Measurements from ENCODE around the gene EME1. TPM values are rescaled to one million over a fixed set of nuclear protein-coding genes. Genes with fewer than 3 reads are reported as not detected.
A peak's percentile ranks its signal among the peaks of the same experiment; 100 is the strongest.

The EME1 gene
- total and polyA plus RNA-seq, 2 of the 13 experiments (the other 11 are each of a cell fraction or from before 2014, with no cell fraction given): 20.7 to 24.6 TPM

DNA sequence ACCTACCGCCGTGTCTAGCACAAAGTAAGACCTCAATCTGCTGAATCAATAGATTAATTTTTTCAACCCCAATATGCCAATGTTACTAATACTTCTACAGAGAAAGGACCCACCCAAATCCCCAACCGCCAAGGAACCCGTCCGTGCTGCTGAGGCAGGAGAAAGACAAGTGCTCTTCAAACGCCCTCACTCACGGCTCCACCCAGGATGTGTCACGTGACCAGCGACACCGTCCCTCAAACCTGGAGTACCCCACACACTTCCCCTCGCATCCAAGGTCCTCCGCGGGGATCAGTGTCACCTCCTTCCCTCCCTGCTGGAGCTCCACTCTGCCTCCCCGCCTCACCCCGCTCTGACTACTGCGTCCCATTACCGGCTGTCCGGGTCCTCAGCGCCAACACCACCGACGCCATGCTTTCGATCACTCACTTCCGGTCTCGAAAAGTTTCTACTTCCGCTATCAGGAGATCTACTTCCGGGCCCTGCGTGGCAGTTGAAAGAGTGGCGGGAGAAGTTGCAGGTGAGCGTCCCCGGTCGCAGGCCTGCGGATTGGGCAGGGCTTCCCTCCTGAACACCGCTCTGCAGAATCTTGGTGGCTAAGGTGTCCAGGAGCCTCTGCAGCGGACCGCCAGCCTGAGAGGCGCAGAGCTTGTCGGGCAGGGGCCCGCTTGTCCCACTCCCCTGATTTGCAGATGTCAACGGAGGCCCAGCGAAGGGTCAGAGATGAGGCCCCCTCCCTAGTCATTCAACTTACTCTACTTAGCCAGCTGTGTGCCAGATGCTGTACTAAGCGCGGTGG is at the start of gene EME1, which contains the start of gene MRPL27 (continued):
- TF ChIP-seq ZXDC (CRISPR knock-in tag; IDR thresholded peaks at IDR 0.05): peak; percentile 94
- TF ChIP-seq, protein P1, sequence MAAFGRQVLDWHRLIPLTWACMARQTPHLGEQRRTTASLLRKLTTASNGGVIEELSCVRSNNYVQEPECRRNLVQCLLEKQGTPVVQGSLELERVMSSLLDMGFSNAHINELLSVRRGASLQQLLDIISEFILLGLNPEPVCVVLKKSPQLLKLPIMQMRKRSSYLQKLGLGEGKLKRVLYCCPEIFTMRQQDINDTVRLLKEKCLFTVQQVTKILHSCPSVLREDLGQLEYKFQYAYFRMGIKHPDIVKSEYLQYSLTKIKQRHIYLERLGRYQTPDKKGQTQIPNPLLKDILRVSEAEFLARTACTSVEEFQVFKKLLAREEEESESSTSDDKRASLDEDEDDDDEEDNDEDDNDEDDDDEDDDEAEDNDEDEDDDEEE (CRISPR knock-in tag; IDR thresholded peaks at IDR 0.05): peak; percentile 73
- TF ChIP-seq SNRNP70 (IDR thresholded peaks at IDR 0.05; ENCODE audit: low read depth, low read length): no peak
- no peak for TF ChIP-seq ZNF781 (CRISPR knock-in tag; IDR thresholded peaks at IDR 0.05; ENCODE audit: borderline replicate concordance, not compliant biosample characterization)
- no peak for TF ChIP-seq KAT2B (IDR thresholded peaks at IDR 0.05; ENCODE audit: borderline replicate concordance, low read depth, low read length)
- TF ChIP-seq KAT7 (CRISPR knock-in tag; IDR thresholded peaks at IDR 0.05; ENCODE audit: borderline replicate concordance): peak; percentile 96
- TF ChIP-seq EHMT2 (IDR thresholded peaks at IDR 0.05; ENCODE audit: borderline replicate concordance, low read depth, low read length): peak; percentile 54; the same call in 1 of the 2 replicates
- TF ChIP-seq SRSF1 (optimal IDR thresholded peaks at IDR 0.05; ENCODE audit: low read depth, low read length): no peak
- no peak for TF ChIP-seq NR3C1 (CRISPR knock-in tag; IDR thresholded peaks at IDR 0.05)
- TF ChIP-seq, protein P2, sequence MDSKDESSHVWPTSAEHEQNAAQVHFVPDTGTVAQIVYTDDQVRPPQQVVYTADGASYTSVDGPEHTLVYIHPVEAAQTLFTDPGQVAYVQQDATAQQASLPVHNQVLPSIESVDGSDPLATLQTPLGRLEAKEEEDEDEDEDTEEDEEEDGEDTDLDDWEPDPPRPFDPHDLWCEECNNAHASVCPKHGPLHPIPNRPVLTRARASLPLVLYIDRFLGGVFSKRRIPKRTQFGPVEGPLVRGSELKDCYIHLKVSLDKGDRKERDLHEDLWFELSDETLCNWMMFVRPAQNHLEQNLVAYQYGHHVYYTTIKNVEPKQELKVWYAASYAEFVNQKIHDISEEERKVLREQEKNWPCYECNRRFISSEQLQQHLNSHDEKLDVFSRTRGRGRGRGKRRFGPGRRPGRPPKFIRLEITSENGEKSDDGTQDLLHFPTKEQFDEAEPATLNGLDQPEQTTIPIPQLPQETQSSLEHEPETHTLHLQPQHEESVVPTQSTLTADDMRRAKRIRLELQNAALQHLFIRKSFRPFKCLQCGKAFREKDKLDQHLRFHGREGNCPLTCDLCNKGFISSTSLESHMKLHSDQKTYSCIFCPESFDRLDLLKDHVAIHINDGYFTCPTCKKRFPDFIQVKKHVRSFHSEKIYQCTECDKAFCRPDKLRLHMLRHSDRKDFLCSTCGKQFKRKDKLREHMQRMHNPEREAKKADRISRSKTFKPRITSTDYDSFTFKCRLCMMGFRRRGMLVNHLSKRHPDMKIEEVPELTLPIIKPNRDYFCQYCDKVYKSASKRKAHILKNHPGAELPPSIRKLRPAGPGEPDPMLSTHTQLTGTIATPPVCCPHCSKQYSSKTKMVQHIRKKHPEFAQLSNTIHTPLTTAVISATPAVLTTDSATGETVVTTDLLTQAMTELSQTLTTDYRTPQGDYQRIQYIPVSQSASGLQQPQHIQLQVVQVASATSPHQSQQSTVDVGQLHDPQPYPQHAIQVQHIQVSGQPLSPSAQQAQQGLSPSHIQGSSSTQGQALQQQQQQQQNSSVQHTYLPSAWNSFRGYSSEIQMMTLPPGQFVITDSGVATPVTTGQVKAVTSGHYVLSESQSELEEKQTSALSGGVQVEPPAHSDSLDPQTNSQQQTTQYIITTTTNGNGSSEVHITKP (CRISPR knock-in tag; IDR thresholded peaks at IDR 0.05; ENCODE audit: low read depth): peak; percentile 70; the same call in 1 of the 2 replicates
- TF ChIP-seq ZNF572 (CRISPR knock-in tag; IDR thresholded peaks at IDR 0.05): peak; percentile 99
- peak; percentile 91 for TF ChIP-seq ERF (CRISPR knock-in tag; IDR thresholded peaks at IDR 0.05)
- TF ChIP-seq SNAI1 (CRISPR knock-in tag; IDR thresholded peaks at IDR 0.05; ENCODE audit: borderline replicate concordance): peak; percentile 93; the same call in 1 of the 2 replicates
- TF ChIP-seq TSC22D2 (CRISPR knock-in tag; IDR thresholded peaks at IDR 0.05; ENCODE audit: borderline replicate concordance): peak; percentile 90; the same call in 1 of the 2 replicates
- TF ChIP-seq ZNF205 (CRISPR knock-in tag; IDR thresholded peaks at IDR 0.05): peak; percentile 83
- no peak for TF ChIP-seq SOX6 (IDR thresholded peaks at IDR 0.05)
- TF ChIP-seq SOX6 (CRISPR knock-in tag; IDR thresholded peaks at IDR 0.05): peak; percentile 85
- no peak for TF ChIP-seq TCF7L2 (IDR thresholded peaks at IDR 0.05; ENCODE audit: low read depth, low read length)
- TF ChIP-seq, protein P3, sequence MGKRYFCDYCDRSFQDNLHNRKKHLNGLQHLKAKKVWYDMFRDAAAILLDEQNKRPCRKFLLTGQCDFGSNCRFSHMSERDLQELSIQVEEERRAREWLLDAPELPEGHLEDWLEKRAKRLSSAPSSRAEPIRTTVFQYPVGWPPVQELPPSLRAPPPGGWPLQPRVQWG (CRISPR knock-in tag; IDR thresholded peaks at IDR 0.05; ENCODE audit: borderline replicate concordance, low read depth): no peak
- TF ChIP-seq ZNF558 (CRISPR knock-in tag; IDR thresholded peaks at IDR 0.05; ENCODE audit: borderline replicate concordance): peak; percentile 95; the same call in 1 of the 2 replicates
- peak; percentile 99 for TF ChIP-seq ZNF501 (CRISPR knock-in tag; IDR thresholded peaks at IDR 0.05)
- TF ChIP-seq MED1 (CRISPR knock-in tag; IDR thresholded peaks at IDR 0.05): peak; percentile 65; the same call in 1 of the 2 replicates
